WERI-Rb-1 (cell line): ENCODE data around the gene CFAP20DC.
A peak's percentile ranks its signal among the peaks of the same experiment; 100 is the strongest.

Experiments
- DNase-seq: peaks from one replicate; pipeline ENCODE4 v3.0.0-alpha.2; 2020
- H3K27ac ChIP-seq: fragments of 250-450 bp; sonication (Bioruptor Pico); 2 replicates; pipeline ENCODE4 v1.5.1; 2020; ENCODE audit warnings: mild to moderate bottlenecking, moderate library complexity
- H3K27me3 ChIP-seq: fragments of 250-450 bp; sonication (Bioruptor Pico); 2 replicates; pipeline ENCODE4 v1.5.1; 2021; ENCODE audit warnings: mild to moderate bottlenecking, low read depth, moderate library complexity; ENCODE audit not compliant: insufficient read depth, severe bottlenecking
- H3K36me3 ChIP-seq: fragments of 250-450 bp; sonication (Bioruptor Pico); 2 replicates; pipeline ENCODE4 v1.5.1; 2020; ENCODE audit warnings: mild to moderate bottlenecking, moderate library complexity
- H3K4me3 ChIP-seq: 2 replicates; pipeline ENCODE4 v1.5.1; 2011; ENCODE audit warnings: low read depth, mild to moderate bottlenecking, control low read depth, low read length
- H3K9me3 ChIP-seq: fragments of 250-450 bp; sonication (Bioruptor Pico); 2 replicates; pipeline ENCODE4 v1.5.1; 2021; ENCODE audit warnings: mild to moderate bottlenecking, moderate library complexity; ENCODE audit not compliant: severe bottlenecking
- TF ChIP-seq, protein P1 (sequence below): IDR thresholded peaks from 2 replicates; pipeline ENCODE4 v1.5.1; 2011; ENCODE audit warnings: low read depth, mild to moderate bottlenecking, control low read depth, inconsistent platforms, low read length

CFAP20DC gene

DNA sequence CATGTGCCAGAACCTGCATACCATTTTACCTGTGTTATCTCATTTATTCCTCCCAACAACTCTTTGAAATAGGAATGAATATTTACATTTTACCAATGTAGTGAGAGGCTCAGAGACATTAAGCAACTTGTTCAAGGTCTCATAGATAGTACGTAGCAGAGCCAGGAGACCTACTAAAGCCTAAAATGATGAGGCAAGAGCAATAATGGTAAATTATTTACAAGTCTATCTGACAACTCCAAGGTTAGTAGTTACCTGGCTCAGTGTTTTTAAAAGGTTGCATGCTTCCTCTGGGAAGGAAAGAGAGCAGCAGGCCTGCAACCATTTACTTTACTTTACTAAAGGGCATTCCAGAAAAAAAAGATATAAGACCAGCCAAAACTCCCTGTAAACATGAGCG lies 103.0 kb downstream of the CFAP20DC start:
- H3K9me3 ChIP-seq, result no peaks in the 10 kb centered on the region
- no peaks in the 10 kb centered on the region for H3K27me3 ChIP-seq
- H3K36me3 ChIP-seq, result no peaks in the 10 kb centered on the region
- H3K27ac ChIP-seq, result no peak overlapping the region
- TF ChIP-seq, protein P1, sequence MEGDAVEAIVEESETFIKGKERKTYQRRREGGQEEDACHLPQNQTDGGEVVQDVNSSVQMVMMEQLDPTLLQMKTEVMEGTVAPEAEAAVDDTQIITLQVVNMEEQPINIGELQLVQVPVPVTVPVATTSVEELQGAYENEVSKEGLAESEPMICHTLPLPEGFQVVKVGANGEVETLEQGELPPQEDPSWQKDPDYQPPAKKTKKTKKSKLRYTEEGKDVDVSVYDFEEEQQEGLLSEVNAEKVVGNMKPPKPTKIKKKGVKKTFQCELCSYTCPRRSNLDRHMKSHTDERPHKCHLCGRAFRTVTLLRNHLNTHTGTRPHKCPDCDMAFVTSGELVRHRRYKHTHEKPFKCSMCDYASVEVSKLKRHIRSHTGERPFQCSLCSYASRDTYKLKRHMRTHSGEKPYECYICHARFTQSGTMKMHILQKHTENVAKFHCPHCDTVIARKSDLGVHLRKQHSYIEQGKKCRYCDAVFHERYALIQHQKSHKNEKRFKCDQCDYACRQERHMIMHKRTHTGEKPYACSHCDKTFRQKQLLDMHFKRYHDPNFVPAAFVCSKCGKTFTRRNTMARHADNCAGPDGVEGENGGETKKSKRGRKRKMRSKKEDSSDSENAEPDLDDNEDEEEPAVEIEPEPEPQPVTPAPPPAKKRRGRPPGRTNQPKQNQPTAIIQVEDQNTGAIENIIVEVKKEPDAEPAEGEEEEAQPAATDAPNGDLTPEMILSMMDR, result no peak
- no peak overlapping the region for H3K4me3 ChIP-seq
- no peak for DNase-seq

DNA sequence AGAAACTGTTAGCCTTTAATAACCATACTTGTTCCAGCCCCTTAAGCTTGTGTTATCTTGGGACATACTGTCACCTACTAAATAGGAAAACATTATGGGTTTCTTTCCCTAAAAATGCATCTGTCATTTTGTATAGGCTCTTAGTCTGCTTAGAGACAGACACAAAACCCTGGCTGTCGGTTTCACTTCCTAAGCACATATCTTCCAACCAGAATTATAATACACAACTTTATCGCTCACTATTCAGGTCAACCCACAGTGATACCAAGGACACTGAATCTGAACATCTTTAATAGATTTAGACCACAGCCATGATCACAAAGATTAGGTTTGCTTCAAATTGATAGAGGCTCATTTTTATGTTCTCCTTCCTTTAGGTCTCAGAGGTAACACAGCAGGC lies 111.8 kb downstream of the CFAP20DC start:
- no peaks in the 10 kb centered on the region for H3K27me3 ChIP-seq
- H3K4me3 ChIP-seq, result no peak overlapping the region
- no peak for DNase-seq
- TF ChIP-seq, protein P1, result no peak
- H3K27ac ChIP-seq, result no peak overlapping the region
- no peaks in the 10 kb centered on the region for H3K36me3 ChIP-seq
- peaks cover 3% of the 10 kb centered on the region for H3K9me3 ChIP-seq

DNA sequence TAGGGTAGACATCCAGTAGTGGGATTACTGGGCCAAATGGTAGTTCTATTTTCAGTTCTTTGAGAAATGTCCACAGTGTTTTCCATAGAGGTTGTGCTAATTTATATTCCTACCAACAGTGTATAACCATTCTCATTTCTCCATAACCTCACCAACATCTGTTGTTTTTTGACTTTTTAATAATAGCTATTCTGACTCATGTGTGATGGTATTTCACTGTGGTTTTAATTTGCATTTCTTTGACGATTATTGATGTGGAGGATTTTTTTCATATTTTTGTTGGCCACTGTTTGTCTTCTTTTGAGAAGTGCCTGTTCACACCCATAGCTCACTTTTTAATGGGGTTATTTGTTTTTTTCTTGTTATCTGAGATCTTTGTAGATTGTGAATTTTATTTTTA lies 125.2 kb downstream of the CFAP20DC start:
- DNase-seq, result no peak
- Histone ChIP-seq H3K4me3 (no peak overlapping the region), H3K27ac (no peak overlapping the region), H3K36me3 (no peaks in the 10 kb centered on the region), H3K9me3 (no peaks in the 10 kb centered on the region), H3K27me3 (no peaks in the 10 kb centered on the region)
- TF ChIP-seq, protein P1, result no peak

DNA sequence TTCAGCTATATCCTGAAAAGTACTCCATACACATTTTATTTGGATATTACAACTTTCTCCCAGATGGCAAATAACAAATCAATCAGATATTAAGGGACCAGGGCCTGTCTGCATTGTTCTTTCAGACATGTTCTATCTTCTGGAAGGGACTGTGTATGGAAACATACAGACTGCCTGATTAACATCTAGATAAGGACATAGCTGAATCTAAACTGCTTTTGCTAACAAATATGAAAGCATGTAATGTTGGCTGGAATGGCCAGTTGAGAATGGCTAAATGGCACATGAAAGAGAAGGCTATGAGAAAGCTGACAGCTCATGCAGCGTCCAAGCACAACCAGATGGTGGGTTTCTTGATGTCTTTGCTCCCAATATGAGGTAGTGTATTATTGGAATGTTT lies 149.4 kb downstream of the CFAP20DC start:
- Histone ChIP-seq H3K9me3 (no peaks in the 10 kb centered on the region), H3K4me3 (no peak overlapping the region)

DNA sequence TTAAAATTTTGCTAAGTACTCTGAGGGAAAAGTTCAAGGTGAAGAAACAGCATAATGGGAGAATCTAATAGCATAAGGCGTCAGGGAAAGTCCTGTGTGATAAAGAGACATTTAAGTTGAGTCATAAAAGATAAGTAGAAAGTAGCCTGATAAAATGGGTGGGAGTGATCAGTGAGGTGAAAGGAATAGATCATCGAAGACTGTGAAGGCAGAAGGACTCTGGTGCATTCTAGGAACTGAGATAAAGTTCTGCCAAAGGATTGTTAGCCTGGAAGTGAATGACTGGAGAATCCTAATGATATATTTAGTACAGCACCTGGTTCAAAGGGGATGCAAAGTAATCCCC lies 149.9 kb downstream of the CFAP20DC start:
- TF ChIP-seq, protein P1, result no peak
- H3K27ac ChIP-seq, result peak overlapping the region; percentile 3; the same call in 1 of the 2 replicates
- no peaks in the 10 kb centered on the region for H3K27me3 ChIP-seq
- DNase-seq, result no peak
- H3K4me3 ChIP-seq, result peak overlapping the region; percentile 1; the same call in 1 of the 2 replicates
- no peaks in the 10 kb centered on the region for H3K9me3 ChIP-seq
- H3K36me3 ChIP-seq, result no peaks in the 10 kb centered on the region

More for the DNA sequence above, 149.4 kb downstream of the CFAP20DC start:
- Histone ChIP-seq H3K27me3 (no peaks in the 10 kb centered on the region), H3K36me3 (no peaks in the 10 kb centered on the region), H3K27ac (peak overlapping the region; percentile 0; the same call in 1 of the 2 replicates)
- TF ChIP-seq, protein P1, result no peak
- no peak for DNase-seq
